Ishikawa (cell line): ENCODE results near the gene ACTN3.
A peak's percentile ranks its signal among the peaks of the same experiment; 100 is the strongest.

ENCODE experiments used
- CREB1 ChIP-seq: IDR thresholded peaks from 2 replicates; pipeline ENCODE4 v1.6.1; 2012; ENCODE audit warnings: low read depth
- EGR1 ChIP-seq: IDR thresholded peaks from 2 replicates; pipeline ENCODE4 v1.6.1; 2012
- EP300 ChIP-seq: IDR thresholded peaks from 2 replicates; pipeline ENCODE4 v1.6.1; 2012; ENCODE audit warnings: borderline replicate concordance
- MAX ChIP-seq: IDR thresholded peaks from 2 replicates; pipeline ENCODE4 v1.6.1; 2012
- REST ChIP-seq: IDR thresholded peaks from 2 replicates; pipeline ENCODE4 v1.6.1; 2012; ENCODE audit warnings: low read depth, mild to moderate bottlenecking
- TEAD4 ChIP-seq: IDR thresholded peaks from 2 replicates; pipeline ENCODE4 v1.6.1; 2012
- USF1 ChIP-seq: IDR thresholded peaks from 2 replicates; pipeline ENCODE4 v1.6.1; 2012
- ZBTB7A ChIP-seq: IDR thresholded peaks from 2 replicates; pipeline ENCODE4 v1.6.1; 2012; ENCODE audit warnings: low read depth

GRCh38 chr11:66579017-66579606 lies 32.4 kb downstream of the ACTN3 start:
- TF ChIP-seq EP300 (no peak), EGR1 (peak; percentile 46; the same call in 1 of the 2 replicates), USF1 (no peak), CREB1 (no peak), MAX (peak; percentile 48), REST (no peak), TEAD4 (peak; percentile 7; the same call in 1 of the 2 replicates), ZBTB7A (no peak)
